GM18867 (cell line): ENCODE measurements around the gene INO80B.
"Not testable (repeated sequence)": the region's sequence is repeated elsewhere in the genome, so short reads cannot be mapped to it uniquely, and the experiment has no call there.

Experiments
- ATAC-seq: cut with Tn5 transposase; IDR thresholded peaks from one replicate; pipeline ENCODE4 v1.9.1; 2021; ENCODE audit warnings: mild to moderate bottlenecking, moderate library complexity; ENCODE audit not compliant: unreplicated experiment

Gene INO80B

DNA sequence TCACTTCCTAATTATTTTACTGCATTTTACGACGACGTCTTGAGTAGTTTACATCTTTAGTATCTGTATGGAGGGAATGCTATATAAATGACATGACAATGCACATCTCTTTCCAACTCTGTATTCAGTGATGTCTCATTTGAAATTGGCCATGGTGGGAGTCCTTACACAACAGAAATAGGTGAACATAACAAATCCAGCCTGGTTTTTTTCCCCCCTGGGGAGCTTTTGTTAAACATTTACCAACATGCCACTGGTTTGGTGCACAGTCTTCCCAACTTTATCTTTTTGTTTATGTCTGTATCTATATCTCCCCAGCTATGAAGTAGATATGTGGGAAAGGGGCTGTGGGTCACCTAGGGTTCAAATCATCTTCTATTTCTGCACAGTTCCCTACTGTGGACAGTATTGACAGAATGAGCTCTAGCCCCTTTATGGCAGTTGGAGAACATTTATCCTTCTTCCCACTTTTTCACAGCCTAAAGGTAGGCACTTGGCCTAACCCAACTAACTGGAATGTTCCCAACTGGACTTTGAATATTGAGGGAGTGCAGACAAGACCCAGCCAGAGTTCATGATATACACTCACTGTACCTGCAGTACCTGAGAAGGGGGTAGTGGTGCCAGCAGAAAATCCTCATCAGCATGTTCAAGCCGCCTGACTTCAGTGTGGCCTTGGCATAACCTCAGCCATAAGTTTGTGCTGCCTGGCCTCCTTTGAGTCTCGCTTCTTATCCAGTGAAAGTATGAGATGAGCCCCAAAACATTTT lies 7.5 kb upstream of the INO80B start:
- no peak for ATAC-seq

DNA sequence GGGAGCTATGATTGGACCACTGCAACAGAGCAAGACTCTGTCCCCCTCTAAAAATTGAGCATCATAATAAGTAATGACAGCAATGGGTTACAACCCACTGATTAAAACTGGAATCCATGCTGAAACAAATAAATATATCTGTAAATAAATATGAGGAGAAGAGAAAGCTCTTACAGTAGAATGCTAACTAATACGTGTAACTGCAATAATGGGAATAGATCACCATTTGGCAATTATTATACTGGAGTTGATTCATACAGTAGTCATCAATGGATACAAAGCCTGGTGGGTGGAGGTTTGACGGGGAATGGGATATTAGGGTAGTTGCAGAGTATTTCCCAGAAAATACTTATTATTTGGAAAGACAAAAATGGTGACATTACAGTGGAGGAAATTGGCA lies 6.1 kb upstream of the INO80B start:
- no peak for ATAC-seq

DNA sequence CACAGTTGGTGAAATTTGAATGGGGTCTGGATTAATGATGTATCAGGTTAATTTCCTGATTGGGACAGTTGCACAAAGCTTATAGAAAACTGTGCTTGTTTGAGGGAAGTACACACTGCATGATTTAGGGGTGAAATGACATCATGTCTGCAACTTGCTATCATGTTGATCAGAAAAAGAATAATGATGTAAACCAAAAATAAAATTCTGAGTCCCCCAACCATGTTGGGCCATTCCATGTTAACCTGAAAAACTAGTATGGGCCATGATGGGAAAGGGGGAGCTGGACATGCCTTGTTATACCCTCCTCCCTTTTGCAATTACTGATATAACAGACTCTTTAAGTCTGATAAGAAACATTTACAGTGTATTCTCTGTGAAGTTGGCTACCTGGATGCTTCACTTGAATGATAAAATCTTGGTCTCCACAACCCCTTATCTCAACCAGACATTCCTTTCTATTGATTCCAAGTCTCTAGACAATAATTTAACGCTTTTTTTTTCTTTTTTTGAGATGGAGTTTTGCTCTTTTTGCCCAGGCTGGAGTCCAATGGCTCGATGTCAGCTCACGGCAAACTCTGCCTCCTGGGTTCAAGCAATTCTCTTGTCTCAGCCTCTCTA lies 4.2 kb upstream of the INO80B start:
- no peak for ATAC-seq

DNA sequence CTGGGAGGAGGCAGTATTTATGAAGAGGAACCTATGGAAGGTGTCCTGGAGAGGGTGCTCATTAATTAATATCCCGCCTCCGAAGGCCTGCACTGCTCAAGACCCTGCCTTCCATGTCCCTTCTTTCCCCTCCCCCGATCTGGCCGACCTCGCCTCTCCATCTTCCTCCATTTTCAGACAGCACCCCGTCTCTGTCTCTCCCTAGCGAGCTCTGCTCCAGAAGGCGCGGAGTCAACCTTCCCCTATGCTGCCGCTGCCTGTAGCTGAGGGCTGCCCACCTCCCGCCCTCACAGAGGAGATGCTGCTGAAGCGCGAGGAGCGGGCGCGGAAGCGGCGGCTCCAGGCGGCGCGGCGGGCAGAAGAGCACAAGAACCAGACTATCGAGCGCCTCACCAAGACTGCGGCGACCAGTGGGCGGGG lies 2.3 kb downstream of the INO80B start:
- no peak for ATAC-seq

DNA sequence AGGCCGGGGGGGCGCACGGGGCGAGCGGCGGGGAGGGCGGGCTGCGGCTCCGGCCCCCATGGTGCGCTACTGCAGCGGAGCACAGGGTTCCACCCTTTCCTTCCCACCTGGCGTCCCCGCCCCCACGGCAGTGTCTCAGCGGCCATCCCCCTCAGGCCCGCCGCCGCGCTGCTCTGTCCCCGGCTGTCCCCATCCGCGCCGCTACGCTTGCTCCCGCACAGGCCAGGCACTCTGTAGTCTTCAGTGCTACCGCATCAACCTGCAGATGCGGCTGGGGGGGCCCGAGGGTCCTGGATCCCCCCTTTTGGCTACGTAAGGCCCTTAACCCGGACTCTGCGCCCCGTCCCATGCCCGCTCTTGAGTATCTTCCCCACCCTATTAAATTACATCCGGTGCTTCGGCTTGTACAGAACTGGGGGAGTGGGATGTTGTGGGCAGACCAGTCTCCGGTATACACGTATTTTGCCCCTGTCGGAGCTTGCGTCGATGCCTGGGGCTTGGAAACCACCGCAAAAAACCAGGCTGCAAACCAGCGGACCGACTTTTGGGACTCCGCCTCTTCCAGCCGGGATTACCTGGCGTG lies 2.8 kb downstream of the INO80B start:
- ATAC-seq, result peak; percentile 37

DNA sequence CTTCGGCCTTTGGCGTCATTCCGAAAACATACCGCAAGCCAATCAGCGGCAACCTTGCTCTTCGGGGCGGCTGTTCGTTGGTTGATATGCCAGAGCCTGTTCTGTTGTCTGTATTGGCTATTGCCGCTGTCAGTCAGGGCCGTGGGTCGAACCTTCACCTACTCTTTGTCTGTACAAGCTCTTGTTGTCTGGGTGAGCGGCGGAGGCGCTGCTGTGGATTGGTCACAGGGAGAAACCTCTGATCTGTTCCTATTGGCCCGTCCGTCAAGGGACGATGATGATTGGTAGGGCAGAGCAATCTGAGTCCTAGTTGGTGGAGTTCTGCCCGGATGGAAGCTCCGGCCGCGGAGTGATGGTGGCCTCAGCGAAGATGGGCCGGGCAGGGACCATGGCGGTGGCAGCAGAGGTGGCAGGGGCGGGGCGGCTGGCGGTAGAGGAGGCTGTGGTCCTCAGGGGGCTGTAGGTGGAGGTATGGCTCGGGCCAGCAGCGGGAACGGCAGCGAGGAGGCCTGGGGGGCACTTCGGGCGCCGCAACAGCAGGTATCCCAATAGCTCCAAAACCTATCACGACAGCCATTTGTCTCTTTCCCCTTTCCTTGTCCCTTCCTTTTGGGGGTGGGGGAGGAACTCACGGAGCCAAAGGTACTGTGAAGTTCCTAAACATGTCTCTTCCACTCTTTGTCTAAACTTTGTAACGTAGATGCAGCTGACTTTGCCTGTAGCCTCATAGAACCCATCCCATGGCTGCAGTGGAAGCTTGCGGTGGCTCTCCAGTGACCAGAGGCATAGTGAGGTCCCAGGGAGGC lies 3.4 kb downstream of the INO80B start, which contains the start of gene WBP1:
TSS of gene WBP1 (plus strand) at position 307 of the 806 bp plus-strand sequence. CDS start at position 472, 165 bp downstream.
- ATAC-seq, result peak; percentile 78

DNA sequence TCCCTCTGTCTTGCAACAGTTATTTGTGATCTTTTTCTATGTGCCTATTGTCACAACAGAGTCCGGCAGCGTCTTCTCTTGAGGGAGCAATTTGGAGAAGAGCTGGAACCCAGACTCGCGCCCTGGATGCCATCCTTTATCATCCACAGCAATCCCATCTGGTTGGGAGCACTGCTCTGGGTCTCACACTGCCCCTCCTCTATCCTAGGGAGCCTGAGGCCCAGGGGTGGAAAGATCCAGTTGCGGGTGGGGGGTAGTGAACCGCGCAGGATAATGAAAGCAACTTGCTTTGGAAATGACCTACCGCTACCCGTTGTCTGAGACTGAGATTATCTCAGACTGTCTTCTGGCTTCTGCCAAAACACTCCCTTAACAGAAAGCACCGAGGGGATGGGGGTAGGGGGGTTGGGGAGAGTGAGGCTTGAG lies 4.1 kb downstream of the INO80B start:
- no peak for ATAC-seq

DNA sequence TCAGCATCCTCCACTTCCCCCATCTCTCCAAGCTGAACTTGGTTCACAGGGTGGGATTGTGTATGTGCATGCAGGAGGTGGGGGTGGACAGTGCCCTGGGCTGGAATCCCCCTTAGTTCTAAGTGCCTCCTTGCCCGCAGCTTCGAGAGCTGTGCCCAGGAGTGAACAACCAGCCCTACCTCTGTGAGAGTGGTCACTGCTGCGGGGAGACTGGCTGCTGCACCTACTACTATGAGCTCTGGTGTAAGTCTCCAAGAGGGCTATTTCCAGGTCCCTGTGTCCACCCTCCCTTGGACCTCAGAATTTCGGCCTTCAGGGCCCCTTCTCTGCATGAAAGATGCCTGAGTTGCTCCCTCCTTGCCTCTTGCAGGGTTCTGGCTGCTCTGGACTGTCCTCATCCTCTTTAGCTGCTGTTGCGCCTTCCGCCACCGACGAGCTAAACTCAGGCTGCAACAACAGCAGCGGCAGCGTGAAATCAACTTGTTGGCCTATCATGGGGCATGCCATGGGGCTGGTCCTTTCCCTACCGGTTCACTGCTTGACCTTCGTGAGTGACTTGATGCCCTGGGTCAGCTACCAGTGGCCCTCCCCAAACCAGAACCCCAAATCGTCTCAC lies 4.7 kb downstream of the INO80B start:
- not testable (repeated sequence) for ATAC-seq

DNA sequence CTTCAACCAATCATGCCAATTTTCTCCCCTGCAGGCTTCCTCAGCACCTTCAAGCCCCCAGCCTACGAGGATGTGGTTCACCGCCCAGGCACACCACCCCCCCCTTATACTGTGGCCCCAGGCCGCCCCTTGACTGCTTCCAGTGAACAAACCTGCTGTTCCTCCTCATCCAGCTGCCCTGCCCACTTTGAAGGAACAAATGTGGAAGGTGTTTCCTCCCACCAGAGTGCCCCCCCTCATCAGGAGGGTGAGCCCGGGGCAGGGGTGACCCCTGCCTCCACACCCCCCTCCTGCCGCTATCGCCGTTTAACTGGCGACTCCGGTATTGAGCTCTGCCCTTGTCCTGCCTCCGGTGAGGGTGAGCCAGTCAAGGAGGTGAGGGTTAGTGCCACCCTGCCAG lies 5.3 kb downstream of the INO80B start:
- not testable (repeated sequence) for ATAC-seq

DNA sequence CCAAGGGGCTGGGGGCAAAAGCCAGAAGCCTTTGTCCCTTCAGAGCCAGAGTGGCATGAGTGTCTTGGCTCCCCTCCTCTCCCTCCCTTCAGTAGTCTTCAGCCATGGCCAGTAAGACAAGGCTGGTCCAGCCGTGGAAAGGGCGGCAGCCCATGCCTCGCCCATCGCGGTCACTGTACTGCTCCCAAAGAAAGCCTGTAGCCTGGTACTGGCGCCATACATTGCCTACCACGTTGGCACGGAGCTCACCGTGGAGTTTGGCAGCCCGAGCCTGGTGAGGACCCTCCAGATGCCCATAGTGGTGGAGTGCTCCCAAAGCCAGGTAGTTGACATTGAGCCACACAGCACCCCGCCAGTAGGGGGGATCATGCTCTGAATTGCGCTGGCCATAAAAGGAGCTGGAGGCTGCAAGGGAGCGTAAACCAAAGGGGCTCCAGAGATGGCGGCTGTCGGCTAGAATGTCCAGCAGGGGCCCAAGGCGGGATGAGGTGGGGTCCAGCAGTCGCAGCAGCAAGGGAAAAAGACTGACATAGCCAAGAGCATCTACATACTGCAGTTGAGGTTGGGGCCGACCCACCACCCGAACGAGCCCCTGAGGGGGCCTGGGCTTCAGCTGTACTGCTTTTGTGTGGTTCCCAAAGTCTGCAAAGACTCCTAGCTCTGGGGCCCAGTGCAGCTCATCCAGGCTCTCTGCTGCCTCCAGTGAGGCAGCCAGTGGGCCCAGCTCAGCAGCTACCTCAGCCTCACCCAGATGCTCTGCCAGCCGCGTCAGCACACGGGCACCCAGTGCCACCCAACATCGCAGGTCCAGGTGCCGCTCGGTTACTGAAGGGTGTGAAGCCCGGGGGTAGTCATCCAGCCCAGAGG lies 6.5 kb downstream of the INO80B start:
- ATAC-seq, result no peak

DNA sequence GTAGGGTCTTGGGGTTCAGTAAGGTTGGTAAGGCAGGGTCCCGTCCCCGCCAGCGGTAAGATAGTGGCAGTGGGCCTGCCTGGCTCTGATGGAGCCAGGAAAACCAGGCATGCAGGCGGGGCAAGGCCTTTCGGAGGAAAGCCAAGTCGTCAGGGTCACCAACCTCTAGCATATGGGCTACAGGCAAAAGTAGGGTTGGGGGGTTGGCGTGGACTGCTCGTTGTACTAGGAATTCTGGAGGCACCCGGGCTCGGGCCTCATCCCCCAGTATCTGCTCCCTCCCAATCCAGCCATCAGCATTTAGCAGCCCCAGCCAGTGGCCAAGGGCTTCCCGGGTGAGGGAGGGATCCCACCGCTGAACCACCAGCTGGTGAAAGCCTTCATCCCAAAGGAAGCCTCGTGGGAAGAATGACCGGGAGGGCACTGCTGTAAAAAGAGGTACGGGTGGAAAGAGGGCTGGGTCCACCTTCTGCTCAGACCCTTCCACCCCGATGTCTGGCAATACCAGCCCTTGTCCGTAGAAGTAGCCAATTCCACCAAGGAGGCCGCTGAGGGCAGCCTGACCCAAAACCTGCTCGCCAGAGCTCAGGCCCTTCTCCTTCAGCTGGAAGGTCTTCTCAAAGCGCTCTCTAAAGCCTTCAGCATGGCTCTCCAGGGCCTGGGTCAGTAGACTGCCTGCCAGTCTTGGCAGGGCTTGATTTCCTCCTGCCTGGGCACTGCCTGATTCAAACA lies 7.3 kb downstream of the INO80B start:
- no peak for ATAC-seq

DNA sequence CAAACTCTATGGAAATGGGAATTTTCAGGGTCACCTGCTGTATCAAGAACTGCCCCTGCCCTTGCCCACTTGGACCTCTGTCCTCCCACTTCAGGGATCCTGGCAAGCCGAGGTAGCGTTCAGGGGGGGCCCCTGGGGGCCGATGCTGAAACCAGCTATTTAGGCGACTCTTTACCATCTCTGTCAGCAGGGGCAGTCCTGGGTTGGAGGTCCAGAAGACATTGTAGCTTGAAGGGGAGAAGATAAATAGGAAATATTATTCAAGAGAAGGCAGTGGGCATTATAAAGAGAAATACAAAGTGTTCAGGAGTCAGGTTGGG lies 7.9 kb downstream of the INO80B start:
- ATAC-seq, result no peak

DNA sequence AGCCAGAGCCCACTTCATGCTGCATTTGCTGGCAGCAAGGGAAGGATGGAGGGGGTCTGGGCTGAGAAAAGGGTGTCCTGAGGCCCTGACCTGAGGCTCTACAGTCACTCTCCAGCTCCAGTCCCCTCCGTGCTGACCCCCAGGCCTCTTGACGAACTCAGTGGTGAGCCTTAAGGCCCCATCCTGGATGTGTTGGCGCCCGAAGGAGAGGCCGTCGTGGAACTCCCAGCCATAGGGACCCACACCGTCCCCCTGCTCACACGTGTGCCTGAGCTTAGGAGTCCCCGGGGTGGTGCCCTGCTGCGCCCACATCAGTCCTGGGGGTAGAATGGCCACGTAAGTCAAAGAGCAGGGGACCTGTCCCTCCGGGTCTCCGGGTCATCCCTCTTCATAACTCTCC lies 9.5 kb downstream of the INO80B start:
- peak; percentile 1 for ATAC-seq

DNA sequence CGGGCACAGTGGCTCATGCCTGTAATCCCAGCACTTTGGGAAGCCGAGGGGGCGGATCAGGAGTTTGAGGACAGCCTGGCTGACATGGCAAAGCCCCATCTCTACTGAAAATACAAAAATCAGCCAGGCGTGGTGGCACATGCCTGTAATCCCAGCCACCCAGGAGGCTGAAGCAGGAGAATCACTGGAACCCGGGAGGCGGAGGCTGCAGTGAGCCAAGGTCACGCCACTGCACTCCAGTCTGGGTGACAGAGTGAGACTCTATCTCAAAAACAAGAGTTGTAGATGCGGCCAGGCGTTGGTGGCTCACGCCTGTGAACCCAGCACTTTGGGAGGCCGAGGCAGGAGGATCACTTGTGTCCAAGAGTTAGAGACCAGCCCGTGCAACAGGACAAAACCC lies 15.9 kb downstream of the INO80B start:
- ATAC-seq, result not testable (repeated sequence)

DNA sequence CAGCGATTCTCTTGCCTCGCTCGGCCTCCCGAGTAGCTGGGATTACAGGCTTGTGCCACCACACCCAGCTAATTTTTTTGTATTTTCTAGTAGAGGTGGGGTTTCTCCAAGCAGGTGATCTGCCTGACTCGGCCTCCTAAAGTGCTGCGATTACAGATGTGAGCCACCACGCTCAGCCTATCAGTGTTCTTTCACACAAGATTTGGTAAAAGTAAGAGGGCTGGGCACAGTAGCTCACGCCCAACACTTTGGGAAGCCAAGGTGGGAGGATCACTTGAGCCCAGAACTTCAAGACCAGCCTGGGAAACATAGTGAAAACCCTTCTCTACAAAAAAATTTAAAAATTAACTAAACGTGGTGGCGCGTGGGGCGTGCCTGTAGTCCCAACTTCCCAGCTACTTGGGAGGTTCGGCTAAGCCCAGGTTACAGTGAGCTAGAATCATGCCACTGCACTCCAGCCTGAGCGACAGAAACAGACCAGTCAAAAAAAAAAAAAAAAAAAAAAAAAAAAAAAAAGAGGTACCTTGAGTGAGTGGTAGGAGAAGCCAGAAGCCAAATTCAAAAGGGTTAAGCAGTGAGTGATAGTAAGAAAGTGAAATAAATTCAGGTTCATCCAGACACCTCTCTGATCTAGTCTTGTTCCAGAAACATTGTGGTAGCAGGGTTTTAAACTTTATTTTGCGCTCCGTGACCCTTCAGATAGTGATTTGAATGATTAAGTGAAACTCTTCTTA lies 16.6 kb downstream of the INO80B start:
- no peak for ATAC-seq

DNA sequence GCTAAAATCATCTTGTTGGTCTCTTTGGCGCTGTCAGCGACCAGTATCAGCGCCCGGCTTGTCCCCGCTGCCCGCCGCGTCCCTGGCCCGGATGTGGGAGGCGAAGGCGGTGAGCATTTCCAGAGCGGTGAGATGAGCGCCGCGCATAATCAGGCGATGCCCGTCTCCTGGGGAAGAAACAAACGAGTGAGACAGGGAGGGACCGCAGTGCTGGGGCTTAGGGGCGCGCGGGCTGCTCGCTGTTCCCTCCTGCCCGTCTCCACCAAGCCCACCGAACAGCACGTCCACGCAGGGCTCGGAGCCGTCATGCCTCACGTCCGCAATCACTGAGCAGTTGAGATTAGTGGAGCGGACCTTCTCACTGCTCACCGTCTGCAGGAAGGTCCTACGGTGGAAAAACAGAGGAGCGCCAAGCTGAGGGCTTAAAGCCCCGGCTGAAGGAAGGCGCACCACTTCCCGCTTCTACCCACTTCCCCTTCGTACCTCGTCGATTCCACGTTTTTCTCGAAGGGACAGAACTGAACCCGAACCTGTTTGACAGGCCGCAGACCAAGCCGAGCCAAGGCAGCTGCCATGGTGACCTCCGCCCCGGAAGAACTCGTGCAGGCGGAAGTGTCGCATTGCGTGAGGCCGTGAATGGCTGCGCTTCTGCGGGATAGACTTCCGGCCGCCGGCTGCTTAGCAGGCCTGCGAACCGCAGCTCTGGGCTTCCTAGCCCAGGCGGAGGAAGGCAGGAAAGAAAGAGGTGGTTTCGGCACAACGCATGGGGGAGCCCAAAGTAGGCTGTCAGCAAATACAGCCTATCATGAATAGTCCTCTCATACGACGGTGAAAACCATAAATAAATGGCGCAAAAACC lies 17.4 kb downstream of the INO80B start, which contains the start of gene MRPL53:
TSS of gene MRPL53 (minus strand) at position 595 of the 859 bp plus-strand sequence. CDS start at position 575, 20 bp downstream.
- peak; percentile 85 for ATAC-seq

DNA sequence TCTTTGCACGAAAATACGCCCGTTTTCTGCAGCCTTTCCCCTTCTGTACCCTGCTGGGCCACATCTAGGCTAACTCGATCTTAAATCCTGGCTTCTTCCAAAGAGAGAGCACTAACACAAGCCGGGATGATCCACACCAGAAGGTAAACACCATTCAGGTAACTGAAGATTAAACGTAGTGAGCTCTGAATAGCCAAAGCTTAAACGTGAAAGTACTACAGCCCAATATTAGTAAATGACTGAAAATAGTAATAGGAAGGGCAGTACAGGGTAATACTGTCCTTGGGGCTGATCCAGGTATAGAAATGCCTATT lies 18.0 kb downstream of the INO80B start:
- ATAC-seq, result no peak

DNA sequence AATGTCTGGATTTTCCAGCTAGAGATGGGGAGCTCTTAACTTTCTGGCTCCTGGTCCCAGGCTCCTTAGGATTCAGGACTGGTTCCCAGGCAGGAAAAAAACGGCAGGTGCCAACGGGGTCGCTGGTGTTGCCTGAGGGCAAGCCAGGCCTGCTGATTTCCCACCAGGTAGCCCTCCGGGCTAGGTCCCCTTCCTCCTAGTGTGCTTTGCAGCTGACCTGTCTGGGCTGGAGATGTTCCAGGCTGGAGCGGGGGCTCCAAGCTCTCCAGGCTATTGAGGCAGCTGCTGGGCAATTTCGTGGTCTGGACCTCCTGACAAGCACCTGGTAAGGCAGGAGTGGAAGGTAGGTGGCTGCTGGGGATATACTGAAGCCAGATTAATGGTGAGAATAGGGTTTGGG lies 19.6 kb downstream of the INO80B start:
- no peak for ATAC-seq
